ENCODE data around the gene PLSCR1.
"Not testable (repeated sequence)": the region's sequence is repeated elsewhere in the genome, so short reads cannot be mapped to it uniquely, and the experiment has no call there.

Gene PLSCR1

GRCh38 chr3:146513386-146514051 is 30.9 kb downstream of the PLSCR1 start:
- no peak for DNase-seq (ENCODE audit: low read depth)

- no peak for DNase-seq (ENCODE audit: low read depth)
These were observed 32.8 kb downstream of the PLSCR1 start for GRCh38 chr3:146511402-146512134.

- DNase-seq (ENCODE audit: low read depth), result no peak
These were observed 36.9 kb downstream of the PLSCR1 start for GRCh38 chr3:146507331-146508120.

GRCh38 chr3:146505516-146505915 is 38.9 kb downstream of the PLSCR1 start:
- DNase-seq (ENCODE audit: low read depth), result no peak

- DNase-seq (ENCODE audit: low read depth), result no peak
These were observed 39.8 kb downstream of the PLSCR1 start for GRCh38 chr3:146504498-146505197.

GRCh38 chr3:146503461-146504202 is 40.8 kb downstream of the PLSCR1 start:
- DNase-seq (ENCODE audit: low read depth), result peak; percentile 74

GRCh38 chr3:146502887-146503460 is 41.4 kb downstream of the PLSCR1 start:
- no peak for DNase-seq (ENCODE audit: low read depth)

GRCh38 chr3:146501752-146502151 is 42.7 kb downstream of the PLSCR1 start:
- no peak for DNase-seq (ENCODE audit: low read depth)

GRCh38 chr3:146499701-146500100 is 44.7 kb downstream of the PLSCR1 start:
- no peak for DNase-seq (ENCODE audit: low read depth)

GRCh38 chr3:146498002-146498736 is 46.2 kb downstream of the PLSCR1 start:
- DNase-seq (ENCODE audit: low read depth), result no peak

- not testable (repeated sequence) for DNase-seq (ENCODE audit: low read depth)
These were observed 47.1 kb downstream of the PLSCR1 start for GRCh38 chr3:146497145-146497843.

GRCh38 chr3:146496726-146497125 is 47.7 kb downstream of the PLSCR1 start:
- no peak for DNase-seq (ENCODE audit: low read depth)

GRCh38 chr3:146496251-146496650 is 48.2 kb downstream of the PLSCR1 start:
- no peak for DNase-seq (ENCODE audit: low read depth)

GRCh38 chr3:146493761-146494160 is 50.6 kb downstream of the PLSCR1 start:
- DNase-seq (ENCODE audit: low read depth), result no peak

- DNase-seq (ENCODE audit: low read depth), result no peak
These were observed 51.2 kb downstream of the PLSCR1 start for GRCh38 chr3:146493221-146493620.

- DNase-seq (ENCODE audit: low read depth), result no peak
These were observed 53.1 kb downstream of the PLSCR1 start for GRCh38 chr3:146491303-146491702.

GRCh38 chr3:146485297-146485696 is 59.1 kb downstream of the PLSCR1 start:
- DNase-seq (ENCODE audit: low read depth), result no peak

GRCh38 chr3:146476094-146476740 is 68.2 kb downstream of the PLSCR1 start:
- no peak for DNase-seq (ENCODE audit: low read depth)

- DNase-seq (ENCODE audit: low read depth), result not testable (repeated sequence)
These were observed 69.4 kb downstream of the PLSCR1 start for GRCh38 chr3:146474976-146475375.

Measured in HS-27A (cell line).